NCI-H1694 (cell line): ENCODE data around the gene PPARG.

Experiments used
- DNase-seq: peaks from one replicate; lab custom pipeline; 2025; lab: John Stamatoyannopoulos, UW

The PPARG gene

DNA sequence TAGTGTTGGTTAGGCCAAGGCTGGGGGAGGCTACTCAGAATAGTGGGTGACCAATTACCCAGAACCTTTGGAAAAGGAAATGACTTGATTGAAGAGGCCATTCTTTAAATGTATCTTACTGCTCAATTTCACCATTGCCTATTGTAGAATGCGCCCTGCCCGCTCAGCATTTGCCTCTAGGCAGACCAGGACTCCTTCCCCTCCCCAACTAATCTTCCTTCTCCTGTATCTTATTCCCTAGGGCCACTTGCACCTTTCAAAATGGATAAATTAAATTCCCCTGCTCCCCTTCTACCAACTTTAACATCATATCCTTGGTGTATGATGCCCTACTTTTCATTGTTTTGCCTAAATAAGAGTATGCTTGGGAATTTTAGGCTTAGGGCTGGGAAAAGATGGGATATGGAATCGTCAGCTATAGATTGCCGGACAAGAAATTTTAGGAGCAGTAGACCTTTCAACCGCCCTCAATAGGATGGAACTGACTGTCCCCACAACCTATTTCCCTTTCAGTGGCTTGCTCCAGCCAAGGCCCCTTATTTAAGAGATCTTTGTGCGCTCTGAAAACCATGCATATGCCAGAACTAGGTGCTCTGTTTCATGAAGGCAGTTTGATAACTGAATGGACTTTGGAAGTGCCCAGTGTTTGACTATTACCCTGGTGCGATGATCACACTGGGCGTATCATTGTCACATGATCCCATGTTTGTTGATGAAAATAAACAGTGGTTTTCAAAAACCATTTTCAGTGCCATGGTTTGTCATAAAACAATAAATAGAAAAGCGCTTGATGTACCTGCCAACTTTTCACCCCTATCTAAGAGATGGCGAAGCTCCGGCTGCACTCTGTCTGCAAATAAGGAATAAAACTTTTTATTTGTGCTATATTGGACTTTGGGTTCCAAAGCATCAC, 121.1 kb downstream of the PPARG start:
- DNase-seq, result no peak

DNA sequence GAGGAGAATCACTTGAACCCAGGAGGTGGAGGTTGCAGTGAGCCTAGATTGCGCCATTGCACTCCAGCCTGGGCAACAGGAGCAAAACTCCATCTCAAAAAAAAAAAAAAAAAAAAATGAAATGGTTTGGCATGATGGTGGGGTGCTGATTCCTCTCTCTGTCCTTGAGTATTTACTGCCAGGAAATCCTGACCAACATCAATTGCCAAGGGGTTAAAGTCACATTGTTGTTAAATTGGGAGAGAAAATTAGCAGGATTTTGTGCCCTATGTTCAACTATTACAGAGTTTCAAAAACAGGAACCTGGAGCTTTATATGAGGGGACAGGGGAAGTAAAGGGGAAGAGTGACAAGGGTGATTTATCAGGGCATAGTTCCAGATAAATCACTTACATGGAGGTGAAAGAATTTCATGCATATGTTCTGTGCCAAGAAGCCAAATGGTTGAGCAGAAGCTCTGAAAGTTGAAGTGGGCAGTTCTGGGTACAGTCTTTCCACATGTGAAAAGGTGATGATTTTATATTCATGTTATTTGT, 124.9 kb downstream of the PPARG start:
- no peak for DNase-seq

DNA sequence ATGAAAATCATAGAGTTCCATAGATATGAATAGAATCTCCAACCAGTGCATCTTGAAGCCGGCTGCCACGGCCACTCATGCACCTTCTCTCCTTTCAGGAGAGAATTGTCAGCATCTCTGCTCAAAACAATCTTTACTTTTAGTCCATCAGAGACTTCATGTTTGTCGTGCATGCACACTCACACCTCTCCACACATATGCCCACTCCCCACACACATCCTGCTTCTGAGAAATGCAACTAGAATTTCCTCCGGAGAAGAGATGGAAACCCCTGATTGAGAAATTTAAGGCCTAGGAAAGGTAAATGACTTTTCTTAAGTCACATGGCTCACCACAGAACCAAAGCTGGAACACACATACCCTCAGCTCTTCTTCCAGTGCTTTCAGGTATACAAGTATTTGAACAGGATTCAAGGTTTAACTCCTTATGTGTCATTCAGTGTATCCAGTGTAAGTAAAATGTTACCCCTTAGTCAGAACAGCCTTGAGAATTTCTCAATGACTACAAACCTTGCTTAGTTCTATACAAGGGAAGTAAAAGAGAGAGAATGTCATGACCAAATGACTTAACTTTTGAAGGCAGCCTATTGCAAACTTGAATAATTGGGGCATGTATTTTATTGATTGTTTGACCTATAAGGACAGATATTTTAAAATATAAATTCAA, 126.3 kb downstream of the PPARG start:
- no peak for DNase-seq

DNA sequence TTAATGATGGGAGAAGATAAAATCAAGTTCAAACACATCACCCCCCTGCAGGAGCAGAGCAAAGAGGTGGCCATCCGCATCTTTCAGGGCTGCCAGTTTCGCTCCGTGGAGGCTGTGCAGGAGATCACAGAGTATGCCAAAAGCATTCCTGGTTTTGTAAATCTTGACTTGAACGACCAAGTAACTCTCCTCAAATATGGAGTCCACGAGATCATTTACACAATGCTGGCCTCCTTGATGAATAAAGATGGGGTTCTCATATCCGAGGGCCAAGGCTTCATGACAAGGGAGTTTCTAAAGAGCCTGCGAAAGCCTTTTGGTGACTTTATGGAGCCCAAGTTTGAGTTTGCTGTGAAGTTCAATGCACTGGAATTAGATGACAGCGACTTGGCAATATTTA, 127.9 kb downstream of the PPARG start:
- no peak for DNase-seq

DNA sequence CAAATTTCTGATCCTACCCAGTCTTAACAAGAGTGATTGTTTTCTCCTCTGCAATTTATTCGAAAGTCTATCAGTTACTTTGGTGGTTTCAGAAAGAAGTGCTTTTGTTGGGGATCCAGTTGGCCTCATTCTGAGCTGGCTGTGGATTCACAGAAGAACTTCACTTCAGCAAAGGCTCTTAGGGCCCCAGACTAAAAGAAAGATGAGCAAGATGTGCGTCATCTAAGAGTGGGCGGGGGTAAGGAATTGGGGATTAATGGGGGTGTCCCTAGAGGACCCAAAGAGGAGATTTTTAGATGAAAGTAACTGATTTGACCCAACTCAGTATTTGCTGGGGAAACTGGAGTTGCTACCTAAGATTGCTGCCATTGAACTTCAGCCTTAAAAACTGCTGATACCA, 131.5 kb downstream of the PPARG start:
- DNase-seq, result no peak

DNA sequence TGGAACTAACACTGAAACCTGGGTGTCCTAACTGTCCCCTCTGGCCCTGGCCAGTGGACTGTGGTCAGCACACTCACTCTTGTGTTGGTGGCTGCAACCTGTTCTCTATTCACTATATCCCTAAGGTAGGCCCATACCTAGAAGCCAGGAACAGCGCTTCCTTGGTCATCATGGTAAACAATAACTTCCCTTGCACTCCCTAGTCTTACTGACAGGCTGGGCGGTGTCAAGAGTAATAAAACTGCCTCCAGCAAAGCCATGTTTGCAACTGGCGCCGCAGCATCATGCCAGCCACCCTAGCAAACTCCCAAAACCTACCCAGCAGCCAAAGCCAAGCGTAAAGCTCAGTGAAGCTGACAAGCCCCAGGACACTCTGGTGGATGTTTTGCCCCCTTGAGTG, 132.3 kb downstream of the PPARG start:
- no peak for DNase-seq

DNA sequence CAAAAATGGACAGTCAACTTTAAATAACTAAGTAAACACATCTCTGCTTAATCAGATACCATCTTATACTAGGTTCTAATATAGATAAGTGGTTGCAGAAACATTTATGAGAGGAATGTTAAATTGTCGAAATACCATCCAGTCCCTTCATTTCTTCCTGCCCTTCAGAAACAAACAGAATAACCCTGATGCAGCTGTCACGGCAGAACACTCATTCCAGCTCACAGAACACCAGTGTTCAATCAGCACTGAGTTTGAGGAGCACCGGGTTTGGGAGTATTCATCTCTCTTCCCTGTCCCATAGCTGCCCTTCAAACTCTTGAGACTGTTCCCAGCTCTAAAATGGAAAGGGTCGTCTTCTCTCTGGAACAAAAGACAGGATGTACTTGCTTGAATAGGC, 134.3 kb downstream of the PPARG start:
- no peak for DNase-seq

DNA sequence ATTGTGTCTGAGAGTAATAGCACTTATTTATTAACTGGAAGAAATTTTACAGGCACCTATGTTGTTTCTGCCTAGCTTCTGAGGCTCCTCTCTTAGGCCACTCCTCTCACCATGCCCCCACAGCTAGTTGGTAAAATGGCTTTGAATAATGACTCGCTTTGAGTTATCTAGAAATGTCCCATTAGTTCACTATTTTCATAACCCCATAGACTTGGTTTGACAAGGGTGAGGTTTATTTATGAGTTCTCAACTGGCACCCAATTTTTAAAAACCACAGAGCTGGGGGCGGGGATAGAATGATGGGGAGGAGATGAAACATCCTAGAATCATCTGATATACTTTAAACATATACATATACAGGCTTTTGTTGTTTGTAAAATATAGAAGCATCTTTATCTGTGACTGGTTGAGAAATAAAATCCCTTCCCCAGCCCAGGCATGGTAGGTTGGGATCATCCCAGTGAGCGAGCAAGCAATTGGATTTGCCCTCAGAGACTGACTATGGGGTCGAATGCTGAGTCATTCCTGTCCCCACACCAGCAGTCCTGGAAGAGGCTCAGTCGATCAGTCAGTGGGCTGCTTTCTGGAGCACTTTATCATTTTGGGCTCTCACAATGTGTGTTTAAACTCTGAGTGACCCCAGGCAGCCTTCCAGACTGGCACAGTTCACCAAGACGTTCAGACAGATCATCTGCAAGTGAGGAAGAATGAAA, 135.2 kb downstream of the PPARG start:
- no peak for DNase-seq

DNA sequence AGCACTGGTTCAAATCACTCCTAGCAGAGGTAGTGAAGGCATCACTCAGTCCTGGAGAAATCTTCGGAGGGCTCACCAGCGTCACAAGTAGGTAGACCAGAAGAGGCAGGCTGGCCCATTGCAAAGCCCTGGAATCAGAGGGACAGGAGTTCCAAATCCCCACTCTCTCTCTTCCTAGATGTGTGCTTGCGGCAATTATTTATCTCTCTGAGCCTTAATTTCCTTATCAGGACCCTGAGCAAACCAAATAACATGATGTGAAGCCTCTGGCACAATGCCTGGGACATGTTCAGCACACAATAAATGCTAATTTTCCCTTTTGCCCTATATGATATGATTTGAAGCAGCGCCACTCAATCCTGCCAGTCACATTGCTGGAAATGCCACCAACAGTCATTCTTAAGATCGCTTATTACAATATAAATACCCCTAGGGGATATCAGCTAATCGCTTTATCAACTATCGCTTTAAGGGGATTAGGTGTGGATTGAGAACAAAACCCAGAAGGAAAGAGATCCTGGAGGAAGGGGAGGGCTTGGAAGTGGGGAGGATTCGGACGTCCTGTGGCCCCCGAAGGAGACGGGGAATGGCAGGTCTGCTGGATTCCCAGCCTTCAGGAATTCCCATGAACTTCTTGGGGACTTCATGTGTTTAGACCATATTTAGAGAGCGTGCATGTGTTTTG, 135.9 kb downstream of the PPARG start:
- DNase-seq, result no peak

DNA sequence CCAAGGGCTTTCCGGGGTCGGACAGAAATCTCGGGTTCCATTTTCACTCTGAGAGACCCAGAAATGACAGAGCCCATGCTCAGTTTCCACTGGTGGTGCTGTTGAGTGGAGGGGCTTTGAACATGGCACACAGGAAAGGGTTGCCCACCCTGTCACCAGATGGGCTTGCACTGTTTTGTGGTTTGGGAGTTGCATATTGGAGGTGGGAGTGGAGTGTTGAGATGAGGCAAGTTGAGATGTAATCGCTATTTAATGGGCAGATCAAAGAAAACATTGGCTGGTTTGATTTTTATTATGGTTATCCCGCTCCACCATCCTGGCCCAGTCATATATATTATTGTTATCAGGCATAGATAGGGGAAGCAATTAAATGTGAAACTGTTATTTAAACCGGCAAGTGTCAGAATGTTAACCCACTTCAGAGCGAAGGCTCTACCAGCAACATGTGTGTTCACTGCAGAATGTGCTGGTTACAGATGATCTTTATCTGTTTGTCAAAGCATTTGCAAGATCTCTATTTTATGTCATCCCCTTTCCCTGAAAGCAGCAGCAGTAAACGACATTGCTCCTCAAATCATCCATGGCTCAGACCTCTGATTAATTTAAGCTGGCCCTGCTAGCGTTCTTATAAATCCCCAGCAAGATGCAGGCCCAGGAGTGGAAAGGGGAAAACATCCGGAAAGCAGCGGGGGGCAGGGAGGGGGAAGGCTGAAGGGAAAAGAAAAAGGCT, 137.1 kb downstream of the PPARG start:
- DNase-seq, result no peak

DNA sequence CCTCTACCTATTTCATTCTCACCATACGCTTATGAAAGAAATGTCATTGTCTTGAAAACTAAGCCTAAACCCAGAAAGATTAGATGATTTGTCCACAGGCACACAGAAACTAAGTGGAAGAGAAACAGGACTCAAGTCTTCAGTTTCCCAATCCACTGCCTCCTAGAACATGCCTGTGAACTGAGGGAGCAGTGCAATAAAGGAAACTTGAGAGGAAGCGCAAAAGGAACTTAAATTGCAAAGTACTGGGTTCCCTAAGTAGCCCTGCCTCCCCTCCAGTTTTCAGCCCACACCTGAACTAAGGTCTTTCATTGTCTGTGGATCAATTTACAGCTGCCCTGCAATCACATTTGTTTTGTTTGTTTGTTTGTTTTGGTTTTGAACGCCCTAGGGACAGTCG, 138.7 kb downstream of the PPARG start:
- DNase-seq, result no peak

DNA sequence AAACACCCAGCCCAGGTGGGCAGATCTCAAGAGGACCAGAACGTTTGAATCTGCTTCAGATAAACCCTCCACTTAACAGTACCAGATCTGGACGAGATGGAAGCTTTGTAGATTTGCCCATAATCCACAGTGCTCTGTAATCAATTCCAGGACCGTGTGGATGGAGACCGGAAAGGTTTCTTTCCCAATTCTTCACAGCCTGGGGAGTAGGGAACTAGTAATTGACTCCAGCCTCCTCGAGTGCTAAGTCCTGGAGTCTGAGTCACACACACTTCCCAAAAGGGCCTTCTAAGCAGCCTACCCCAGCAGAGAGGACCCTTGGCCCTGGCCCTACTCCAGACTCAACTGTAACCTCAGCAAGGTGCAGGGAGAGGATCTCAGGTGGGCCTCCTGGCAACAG, 139.3 kb downstream of the PPARG start:
- no peak for DNase-seq

DNA sequence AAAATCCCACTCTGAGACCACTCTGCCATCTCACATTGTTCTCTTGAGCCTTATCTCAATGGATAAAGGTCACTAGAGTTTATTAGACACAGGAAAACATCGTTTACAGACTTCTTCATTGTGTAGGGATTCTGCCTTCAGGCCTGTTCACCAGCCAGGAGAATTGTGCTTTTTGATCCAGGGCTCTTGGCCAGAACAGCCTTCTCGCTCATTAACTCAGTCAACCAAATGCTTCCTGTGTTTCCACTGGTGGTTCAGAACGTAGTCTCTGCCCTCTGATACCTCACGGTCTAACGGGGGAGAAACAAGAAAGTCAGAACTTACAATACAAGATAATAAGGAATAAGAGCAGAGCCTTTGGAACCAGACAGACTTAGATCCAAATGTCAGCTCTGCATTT, 141.2 kb downstream of the PPARG start:
- DNase-seq, result no peak

DNA sequence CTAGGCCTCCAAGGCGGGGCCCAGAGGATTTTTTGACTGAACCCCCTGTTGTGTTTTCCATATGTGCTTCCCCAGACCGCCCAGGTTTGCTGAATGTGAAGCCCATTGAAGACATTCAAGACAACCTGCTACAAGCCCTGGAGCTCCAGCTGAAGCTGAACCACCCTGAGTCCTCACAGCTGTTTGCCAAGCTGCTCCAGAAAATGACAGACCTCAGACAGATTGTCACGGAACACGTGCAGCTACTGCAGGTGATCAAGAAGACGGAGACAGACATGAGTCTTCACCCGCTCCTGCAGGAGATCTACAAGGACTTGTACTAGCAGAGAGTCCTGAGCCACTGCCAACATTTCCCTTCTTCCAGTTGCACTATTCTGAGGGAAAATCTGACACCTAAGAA, 145.0 kb downstream of the PPARG start:
- no peak for DNase-seq

DNA sequence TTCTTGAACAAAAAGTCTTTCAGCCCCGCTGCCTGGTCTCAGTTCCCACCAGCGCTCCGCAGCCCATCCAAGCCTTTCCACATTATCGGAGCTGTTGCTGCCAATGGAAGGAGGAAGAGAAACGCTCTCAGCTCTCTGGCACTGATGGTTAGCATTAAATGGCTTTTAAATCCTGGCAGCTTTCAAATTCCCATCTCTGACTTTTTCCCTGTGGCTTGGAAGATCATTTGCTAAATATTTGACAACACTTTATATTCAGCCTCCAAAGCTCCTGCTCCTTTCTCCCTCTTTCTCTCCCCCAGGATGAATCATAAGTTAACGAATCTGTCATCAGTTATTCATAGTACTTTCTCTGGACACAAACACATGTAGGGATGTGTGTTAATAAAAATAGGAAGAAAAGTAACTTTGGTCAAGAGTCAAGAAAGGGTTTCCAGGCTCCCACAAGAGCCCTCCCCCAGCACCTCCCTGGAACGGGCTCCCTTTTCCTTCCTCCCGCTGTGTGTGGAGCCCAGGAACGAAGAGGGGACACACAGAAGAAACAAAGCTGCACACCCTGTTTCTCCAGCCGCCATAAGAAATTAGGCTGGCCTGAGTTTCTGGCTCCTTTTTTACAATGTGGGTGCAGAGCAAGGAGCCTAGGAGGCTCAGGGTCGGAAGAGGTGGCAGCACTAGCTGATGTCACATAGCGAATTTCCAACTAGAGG, 147.8 kb downstream of the PPARG start:
- DNase-seq, result no peak

DNA sequence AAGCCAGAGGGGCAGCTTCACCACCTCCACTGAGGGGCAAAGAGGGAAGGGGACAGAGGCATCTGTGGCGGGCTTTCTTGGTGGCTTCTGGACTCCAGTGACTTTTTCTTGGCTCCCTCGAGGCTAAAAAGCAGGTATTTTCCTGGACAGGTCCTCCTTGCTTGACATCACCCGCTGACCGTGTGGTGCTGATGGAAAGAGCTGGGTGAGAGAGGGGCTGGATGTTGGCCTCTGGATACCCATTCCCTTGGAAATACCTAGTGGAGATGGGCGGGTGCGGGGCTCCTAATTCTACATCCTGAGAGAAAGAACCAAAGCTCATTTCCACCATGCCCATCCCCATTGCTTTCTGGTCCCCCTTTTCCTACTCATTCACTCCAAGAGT, 148.3 kb downstream of the PPARG start:
- DNase-seq, result no peak

DNA sequence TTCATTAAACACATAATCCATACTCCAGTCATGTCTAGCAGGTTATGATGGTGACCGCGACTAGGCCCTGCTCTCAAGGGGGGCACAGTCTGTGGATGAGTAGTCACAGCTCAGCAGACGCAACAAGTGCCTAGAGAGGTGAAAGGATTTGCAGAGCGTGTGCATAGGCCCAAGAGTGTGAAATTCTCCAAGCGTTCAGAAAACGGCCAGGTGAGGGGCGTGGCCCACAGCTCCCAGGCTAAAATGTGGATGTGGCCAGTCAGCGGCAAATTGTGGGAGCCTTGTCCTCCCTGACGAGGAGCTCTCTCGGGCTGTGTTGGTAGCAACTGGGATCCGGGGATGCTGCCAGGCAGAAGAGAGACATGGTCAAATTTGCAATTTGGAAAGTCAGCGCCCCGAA, 149.0 kb downstream of the PPARG start:
- DNase-seq, result no peak

DNA sequence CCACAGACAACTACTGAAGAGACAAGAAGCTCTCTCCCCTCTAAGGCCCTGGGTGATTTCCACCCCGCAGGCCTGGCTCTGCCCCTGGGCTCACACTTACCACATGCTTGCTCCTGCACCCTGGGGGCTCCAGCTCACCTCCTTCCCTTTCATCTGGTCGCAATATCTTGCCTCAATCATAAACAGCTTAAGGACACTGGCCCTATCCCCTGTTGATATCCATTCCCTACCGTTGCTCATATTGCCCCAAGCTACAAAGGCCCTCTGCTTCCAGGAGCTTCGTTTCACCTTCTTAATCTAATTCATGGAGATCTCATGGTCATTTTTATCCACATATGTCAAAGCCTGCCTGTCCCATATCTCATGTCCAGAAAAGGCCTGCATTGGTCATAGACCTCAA, 149.4 kb downstream of the PPARG start:
- DNase-seq, result no peak

DNA sequence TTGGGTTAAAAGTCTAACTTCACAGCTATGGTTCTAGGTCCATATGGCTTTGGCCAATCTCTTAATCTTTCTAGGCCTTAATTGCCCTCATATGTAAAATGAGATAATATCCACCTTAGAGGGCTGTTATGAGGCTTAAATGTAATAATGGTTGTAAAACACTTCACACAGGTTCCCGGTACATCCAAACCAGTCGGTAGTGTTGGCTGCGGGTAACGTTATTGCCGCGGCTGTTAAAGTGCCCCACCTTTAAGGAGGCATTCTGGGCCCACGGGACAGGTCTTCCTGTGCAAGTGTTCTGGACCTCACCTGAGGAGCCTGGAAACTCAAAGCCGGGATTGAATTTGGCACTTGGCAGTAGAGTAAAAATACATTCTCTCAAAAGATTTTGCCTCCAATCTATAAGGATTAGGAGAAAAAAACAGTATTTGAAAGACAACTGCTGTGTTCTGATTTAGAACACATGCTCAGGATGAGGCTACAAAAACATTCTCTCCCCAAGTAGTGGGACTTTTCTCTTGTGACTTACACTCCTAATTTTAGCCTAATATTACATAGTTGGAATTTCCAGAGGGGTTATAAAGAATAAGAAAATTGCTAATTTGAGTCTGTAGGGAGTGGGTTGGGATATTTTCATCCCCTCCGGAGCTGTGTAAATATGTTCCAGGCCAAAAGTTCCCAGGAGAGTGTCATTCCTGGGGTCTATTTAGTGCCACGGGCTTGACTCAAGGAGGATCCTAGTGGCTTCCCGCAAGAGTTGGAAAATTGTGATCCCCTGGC, 150.5 kb downstream of the PPARG start:
- no peak for DNase-seq
